Testis (tissue), 3 donors: Measurements from ENCODE around the gene HRAS. TPM values are rescaled to one million over a fixed set of nuclear protein-coding genes. Genes with fewer than 3 reads are reported as not detected.

ENCODE experiments used
- DNase-seq: peaks from one replicate; pipeline ENCODE4 v3.0.0-alpha.2; 2019
- H3K27ac ChIP-seq, 2 donors: fragments of 200-600 bp; sonication (generic); one replicate each; pipeline ENCODE4 v1.5.1; 2019
- H3K27me3 ChIP-seq: fragments of 200-600 bp; sonication (generic); one replicate; pipeline ENCODE4 v1.5.1; 2019
- H3K36me3 ChIP-seq: fragments of 200-600 bp; sonication (generic); one replicate; pipeline ENCODE4 v1.5.1; 2017; ENCODE audit warnings: low read depth; ENCODE audit errors: missing control alignments
- H3K4me1 ChIP-seq: fragments of 200-600 bp; sonication (generic); one replicate; pipeline ENCODE4 v1.5.1; 2019
- H3K4me3 ChIP-seq, 2 donors: fragments of 200-600 bp; sonication (generic); one replicate each; pipeline ENCODE4 v1.5.1; 2017 to 2019
- H3K9me3 ChIP-seq: fragments of 200-600 bp; sonication (generic); one replicate; pipeline ENCODE4 v1.5.1; 2017
- POLR2A ChIP-seq: fragments of 450-650 bp; IDR thresholded peaks from one replicate; pipeline ENCODE4 v1.6.1; 2017; ENCODE audit warnings: antibody characterized with exemption, mild to moderate bottlenecking, moderate library complexity
- WGBS, 2 donors: methylation state at CpG; one replicate each; pipeline ENCODE4 v1.1.5; 2018; 5-methylcytosine and 5-hydroxymethylcytosine counted together
- intact Hi-C: fragments of 100-400 bp; cut with DNase I; formaldehyde crosslinking; loops from one replicate; pipeline ENCODE4 v1.15.1; 2023; ENCODE audit warnings: low total_unique reads
- polyA plus RNA-seq: library from polyadenylated mRNA; stranded (reverse); fragments of 350-450 nt; fragmentation: Illumina TruSeq; extraction: RNeasy Lipid Tissue Mini Kit (QIAGEN cat#74804); gene quantifications from one replicate; pipeline ENCODE4 v1.2.3, GENCODE V29; 2014; ENCODE audit warnings: low read depth, low replicate concordance; ENCODE audit not compliant: insufficient read depth
- total RNA-seq, 2 donors: library from RNA; depleted of rRNA; stranded (reverse); fragments of >200 nt; gene quantifications; one replicate each; pipeline ENCODE4 v1.2.3, GENCODE V29; 2016
- TF ChIP-seq, protein P1 (sequence below), 3 experiments: fragments of 450-650 bp in 2 of 3; fragments of 200-600 bp in 1 of 3; sonication (generic) in 1 of 3; IDR thresholded peaks; one replicate each; pipeline ENCODE4 v1.5.1; 2016 to 2019; ENCODE audit warnings: antibody characterized with exemption in 3 of 3, mild to moderate bottlenecking in 2 of 3, moderate library complexity in 1 of 3

Gene HRAS
- total and polyA plus RNA-seq, 3 donors from 2014 or later: 31.4 to 49.7 (median 35.1) TPM

DNA sequence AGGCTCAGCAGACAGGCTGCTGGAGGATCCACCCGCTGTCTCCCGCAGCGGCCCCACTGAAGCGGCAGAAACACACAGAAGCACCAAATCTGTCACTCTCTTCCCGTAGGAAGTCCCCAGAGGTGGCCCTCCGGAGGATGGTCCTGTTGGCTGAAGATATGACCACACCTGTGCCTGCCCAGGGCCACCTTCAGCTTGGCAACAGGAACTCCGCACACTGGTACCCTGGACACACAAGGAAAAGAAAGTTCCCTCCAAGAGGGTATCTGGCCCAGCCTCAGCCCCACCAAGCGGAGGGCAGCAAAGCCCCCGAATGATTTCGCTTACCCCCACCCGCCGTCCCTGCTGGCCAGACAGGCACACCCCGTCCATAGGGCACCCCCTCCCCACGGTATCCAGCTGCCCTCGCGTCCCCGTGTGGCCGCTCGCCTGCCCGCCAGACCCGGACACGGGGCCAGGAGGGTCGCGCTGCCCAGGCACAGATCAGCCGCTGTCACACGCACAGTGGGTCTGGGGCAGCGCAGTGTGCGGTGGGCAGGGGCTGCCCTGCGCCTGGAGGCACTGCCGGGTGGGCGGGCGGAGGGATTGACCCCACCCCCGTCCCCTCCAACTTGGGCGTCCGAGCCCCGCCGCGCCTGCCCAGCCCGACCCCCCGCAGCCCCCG is 32.4 kb upstream of the HRAS start:
- Histone ChIP-seq H3K9me3 (no peaks in the 10 kb centered on the region), H3K36me3 (no peaks in the 10 kb centered on the region), H3K4me1 (peaks cover 14% of the 10 kb centered on the region), H3K4me3 (peak overlapping the region; percentile 59 to 61), H3K27ac (peak overlapping the region; percentile 68 to 87), H3K27me3 (no peaks in the 10 kb centered on the region)
- DNase-seq: no peak
- intact Hi-C loops: no loop called here
- TF ChIP-seq, protein P1, sequence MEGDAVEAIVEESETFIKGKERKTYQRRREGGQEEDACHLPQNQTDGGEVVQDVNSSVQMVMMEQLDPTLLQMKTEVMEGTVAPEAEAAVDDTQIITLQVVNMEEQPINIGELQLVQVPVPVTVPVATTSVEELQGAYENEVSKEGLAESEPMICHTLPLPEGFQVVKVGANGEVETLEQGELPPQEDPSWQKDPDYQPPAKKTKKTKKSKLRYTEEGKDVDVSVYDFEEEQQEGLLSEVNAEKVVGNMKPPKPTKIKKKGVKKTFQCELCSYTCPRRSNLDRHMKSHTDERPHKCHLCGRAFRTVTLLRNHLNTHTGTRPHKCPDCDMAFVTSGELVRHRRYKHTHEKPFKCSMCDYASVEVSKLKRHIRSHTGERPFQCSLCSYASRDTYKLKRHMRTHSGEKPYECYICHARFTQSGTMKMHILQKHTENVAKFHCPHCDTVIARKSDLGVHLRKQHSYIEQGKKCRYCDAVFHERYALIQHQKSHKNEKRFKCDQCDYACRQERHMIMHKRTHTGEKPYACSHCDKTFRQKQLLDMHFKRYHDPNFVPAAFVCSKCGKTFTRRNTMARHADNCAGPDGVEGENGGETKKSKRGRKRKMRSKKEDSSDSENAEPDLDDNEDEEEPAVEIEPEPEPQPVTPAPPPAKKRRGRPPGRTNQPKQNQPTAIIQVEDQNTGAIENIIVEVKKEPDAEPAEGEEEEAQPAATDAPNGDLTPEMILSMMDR (IDR thresholded peaks at IDR 0.05): no peak
- no peak for TF ChIP-seq POLR2A
- WGBS, 2 donors: 20 to 55% methylated on average over 9 to 33 of the region's 41 CpGs

DNA sequence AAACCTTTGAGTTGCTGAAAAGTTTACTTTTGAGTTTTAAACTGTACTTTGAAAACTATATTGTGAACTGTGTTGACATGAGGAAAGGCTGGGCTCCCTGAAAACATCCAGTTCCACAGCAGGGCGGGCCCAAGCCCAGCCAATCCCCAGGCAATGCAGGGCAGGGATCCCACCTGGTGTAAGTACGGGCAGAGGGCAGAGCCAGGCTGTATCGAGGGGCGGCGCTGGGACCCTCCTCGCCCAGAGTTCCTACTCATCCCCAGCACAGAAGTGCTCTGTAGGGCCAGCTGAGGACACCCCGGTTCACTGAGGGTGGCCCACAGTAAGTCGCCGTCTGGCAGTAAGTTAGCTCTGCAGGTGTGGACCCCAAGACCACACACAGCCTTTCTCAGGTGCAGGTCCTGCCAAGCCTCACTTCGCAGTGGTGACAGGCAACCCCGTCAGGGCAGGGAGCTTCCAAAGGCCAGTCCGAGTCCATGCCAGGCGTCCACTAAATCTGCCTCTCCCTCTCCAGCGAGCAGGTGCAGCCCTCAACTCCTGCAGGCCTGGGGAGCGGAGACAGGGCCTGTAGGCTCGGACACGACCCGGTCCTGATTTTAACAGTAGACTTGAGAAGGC is 31.7 kb upstream of the HRAS start:
- Histone ChIP-seq H3K27ac (no peak overlapping the region), H3K9me3 (no peaks in the 10 kb centered on the region), H3K4me1 (peaks cover 14% of the 10 kb centered on the region), H3K36me3 (no peaks in the 10 kb centered on the region), H3K27me3 (no peaks in the 10 kb centered on the region), H3K4me3 (no peak overlapping the region)
- 85 to 92% methylated on average over 11 to 18 of the region's 18 CpGs for whole genome bisulfite sequencing, 2 donors
- no peak for DNase-seq
- intact Hi-C loops: no loop called here
- TF ChIP-seq, protein P1 (IDR thresholded peaks at IDR 0.05): no peak
- no peak for TF ChIP-seq POLR2A

DNA sequence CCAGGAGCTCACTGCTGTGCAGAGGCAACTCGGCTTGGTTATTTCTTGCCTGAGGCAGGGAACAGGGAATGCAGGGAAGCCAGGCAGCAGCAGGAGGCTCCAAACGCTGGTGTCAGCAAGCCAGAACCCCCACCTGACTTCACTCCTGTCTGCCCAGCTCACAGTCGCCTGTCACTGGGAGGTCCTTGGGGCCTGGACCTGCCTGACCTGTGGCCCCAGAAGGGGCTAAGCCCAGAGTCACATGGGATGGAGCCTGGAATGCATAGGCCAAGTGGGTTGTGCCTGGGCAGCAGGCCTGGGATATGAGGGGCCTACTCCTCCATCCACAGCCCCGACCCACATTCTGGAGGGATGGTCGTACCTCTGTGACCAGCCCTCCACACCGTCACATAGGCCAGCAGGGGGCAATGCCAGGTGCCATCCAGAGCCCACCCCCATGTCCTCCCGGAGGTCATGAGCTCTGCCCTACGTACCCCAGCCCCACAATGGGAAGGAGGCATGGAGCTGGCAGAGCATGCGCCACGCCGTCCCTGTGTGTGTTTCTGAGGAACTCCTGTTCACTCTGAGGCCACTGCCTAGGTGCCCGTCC is 30.6 kb upstream of the HRAS start:
- Histone ChIP-seq H3K27ac (no peak overlapping the region), H3K36me3 (no peaks in the 10 kb centered on the region), H3K4me3 (no peak overlapping the region), H3K27me3 (no peaks in the 10 kb centered on the region), H3K4me1 (peaks cover 14% of the 10 kb centered on the region), H3K9me3 (no peaks in the 10 kb centered on the region)
- TF ChIP-seq, protein P1 (IDR thresholded peaks at IDR 0.05): no peak
- TF ChIP-seq POLR2A: no peak
- intact Hi-C loops: no loop called here
- DNase-seq: no peak
- WGBS, 2 donors: 88 to 93% methylated on average over 3 to 11 of the region's 12 CpGs

DNA sequence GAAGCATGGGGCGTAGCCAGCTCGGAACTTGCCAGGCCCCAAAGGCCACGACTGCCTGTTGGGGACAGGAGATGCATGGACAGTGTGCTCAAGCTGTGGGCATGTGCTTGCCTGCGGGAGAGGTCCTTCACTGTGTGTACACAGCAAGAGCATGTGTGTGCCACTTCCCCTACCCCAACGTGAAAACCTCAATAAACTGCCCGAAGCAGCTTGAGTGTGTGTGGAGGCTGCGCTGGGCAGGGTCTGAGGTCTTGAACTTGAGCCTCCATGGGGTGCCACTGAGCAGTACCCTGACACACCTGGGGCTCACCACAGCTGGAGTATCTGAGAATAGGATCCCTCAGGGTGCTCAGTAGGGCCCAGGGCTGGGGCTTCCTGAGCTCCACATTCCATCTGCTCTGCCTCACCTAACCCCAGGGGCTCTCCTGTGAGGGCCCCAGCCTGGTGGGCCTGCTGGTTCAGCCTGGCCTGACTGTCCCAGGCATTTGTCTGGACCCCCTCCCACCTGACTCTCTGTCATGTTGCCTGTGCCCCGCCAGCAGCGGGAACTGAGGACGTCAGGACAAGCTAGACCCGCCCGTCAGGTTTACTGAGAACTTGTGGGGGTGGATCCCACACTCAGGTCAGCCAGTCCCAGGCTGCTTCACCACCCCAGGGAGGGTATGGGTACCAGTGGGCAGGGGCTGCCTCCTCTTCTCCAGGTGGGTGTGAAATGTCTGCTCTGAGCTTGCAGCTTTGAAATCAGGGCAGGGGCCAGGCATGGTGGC is 28.6 kb upstream of the HRAS start:
- WGBS, 2 donors: 85 to 88% methylated on average over 6 to 12 of the region's 12 CpGs
- intact Hi-C loops: no loop called here
- DNase-seq: no peak

More for the DNA sequence above, 28.6 kb upstream of the HRAS start:
- TF ChIP-seq, protein P1 (IDR thresholded peaks at IDR 0.05): no peak
- no peak for TF ChIP-seq POLR2A
- Histone ChIP-seq H3K4me3 (no peak overlapping the region), H3K4me1 (peaks cover 7% of the 10 kb centered on the region), H3K36me3 (no peaks in the 10 kb centered on the region), H3K27ac (no peak overlapping the region), H3K9me3 (no peaks in the 10 kb centered on the region), H3K27me3 (no peaks in the 10 kb centered on the region)
